ENCODE measurements around the gene CSMD2.

GRCh38 chr1:33471416-33471815, 693.6 kb downstream of the CSMD2 start:
- no peak for TF ChIP-seq CTCF (IDR thresholded peaks at IDR 0.05; ENCODE audit: insufficient read depth, low read length, poor library complexity, severe bottlenecking)
- TF ChIP-seq EZH2phosphoT487 (conservative IDR thresholded peaks at IDR 0.05; ENCODE audit: low read length): no peak
